PC-3 (cell line): ENCODE measurements around the gene ZNF697. TPM values are rescaled to one million over a fixed set of nuclear protein-coding genes. Genes with fewer than 3 reads are reported as not detected.

Experiments used
- ATAC-seq: fragments of 200-7000 bp; cut with Tn5 transposase; 2 replicates; pipeline ENCODE4 v1.9.1; 2020; ENCODE audit warnings: mild to moderate bottlenecking, moderate library complexity
- BruUV-seq: library from RNA; stranded (reverse); fragments of 400-500 nt; replicated peaks from 2 replicates; lab custom pipeline; 2021; lab: Mats Ljungman, UMichigan
- CTCF ChIA-PET: fragments of 300-600 bp; sonication (Branson Sonifier 250); formaldehyde crosslinking; loops from one replicate; lab custom pipeline; 2022; ENCODE audit warnings: antibody characterized with exemption; lab: Charles Lee
- POLR2A ChIA-PET: fragments of 300-600 bp; sonication (Branson Sonifier 250); formaldehyde crosslinking; loops from one replicate; lab custom pipeline; 2022; ENCODE audit warnings: antibody characterized with exemption; ENCODE audit not compliant: unreplicated experiment; lab: Charles Lee
- DNase-seq: peaks from one replicate; pipeline ENCODE4 v3.0.0-alpha.2; 2015
- H2AFZ ChIP-seq: fragments of 300-600 bp; sonication (generic); 2 replicates; pipeline ENCODE4 v1.6.0; 2016; ENCODE audit warnings: antibody characterized with exemption, low read length
- H3F3A ChIP-seq: fragments of 300-600 bp; sonication (generic); one replicate; pipeline ENCODE4 v1.6.0; 2017; ENCODE audit warnings: antibody characterized with exemption, low read length, control low read depth, mild to moderate bottlenecking; ENCODE audit not compliant: unreplicated experiment
- H3K27ac ChIP-seq: fragments of 300-600 bp; sonication (generic); 2 replicates; pipeline ENCODE4 v1.5.1; 2016; ENCODE audit warnings: mild to moderate bottlenecking, low read length
- H3K27me3 ChIP-seq: fragments of 300-600 bp; sonication (generic); 2 replicates; pipeline ENCODE4 v1.6.1; 2016; ENCODE audit warnings: low read length, mixed read lengths
- H3K36me3 ChIP-seq: fragments of 300-600 bp; sonication (generic); 2 replicates; pipeline ENCODE4 v1.6.1; 2016; ENCODE audit warnings: low read depth, mixed run types, low read length, mixed read lengths
- H3K4me1 ChIP-seq: fragments of 300-600 bp; sonication (generic); 2 replicates; pipeline ENCODE4 v1.5.1; 2016; ENCODE audit warnings: low read length; ENCODE audit not compliant: insufficient read depth
- H3K4me2 ChIP-seq: fragments of 300-600 bp; sonication (generic); 2 replicates; pipeline ENCODE4 v1.6.0; 2016; ENCODE audit warnings: low read length
- H3K4me3 ChIP-seq: fragments of 300-600 bp; sonication (generic); 2 replicates; pipeline ENCODE4 v1.5.1; 2016; ENCODE audit warnings: mild to moderate bottlenecking, low read length, mixed read lengths
- H3K79me2 ChIP-seq: fragments of 300-600 bp; sonication (generic); 2 replicates; pipeline ENCODE4 v1.6.1; 2017; ENCODE audit warnings: low read length, mixed read lengths
- H3K9ac ChIP-seq: fragments of 300-600 bp; sonication (generic); 2 replicates; pipeline ENCODE4 v1.6.0; 2016; ENCODE audit warnings: mild to moderate bottlenecking, low read length
- H3K9me2 ChIP-seq: fragments of 300-600 bp; sonication (generic); replicated peaks from 2 replicates; pipeline ENCODE4 v1.6.1; 2016; ENCODE audit warnings: mixed run types, low read length, mixed read lengths
- H3K9me3 ChIP-seq: fragments of 300-600 bp; sonication (generic); 2 replicates; pipeline ENCODE4 v1.6.1; 2016; ENCODE audit warnings: low read length, mixed read lengths
- H4K20me1 ChIP-seq: fragments of 300-600 bp; sonication (generic); 2 replicates; pipeline ENCODE4 v1.6.1; 2016; ENCODE audit warnings: low read length, mixed read lengths
- CTCF ChIP-seq: fragments of 300-600 bp; sonication (generic); conservative IDR thresholded peaks from 2 replicates; pipeline ENCODE4 v1.5.1; 2017; ENCODE audit warnings: antibody characterized with exemption, low read depth, mild to moderate bottlenecking, low read length
- EZH2 ChIP-seq: fragments of 300-600 bp; sonication (generic); IDR thresholded peaks from one replicate; pipeline ENCODE4 v1.6.1; 2017; ENCODE audit warnings: antibody characterized with exemption, mild to moderate bottlenecking, low read length; ENCODE audit not compliant: unreplicated experiment
- EZH2phosphoT487 ChIP-seq: fragments of 300-600 bp; sonication (generic); IDR thresholded peaks from 2 replicates; pipeline ENCODE4 v1.6.1; 2018; ENCODE audit warnings: mild to moderate bottlenecking, antibody characterized with exemption, low read length, borderline replicate concordance
- intact Hi-C: fragments of 100-400 bp; cut with micrococcal nuclease; formaldehyde crosslinking; loops from 2 replicates; pipeline ENCODE4 v1.9.0; 2023
- total RNA-seq: library from RNA; depleted of rRNA; stranded (reverse); fragments of >200 nt; gene quantifications from 2 replicates; pipeline ENCODE4 v1.2.3, GENCODE V29; 2014

Gene ZNF697
- total RNA-seq, 1 experiment from 2014 or later: 5.3 TPM

DNA sequence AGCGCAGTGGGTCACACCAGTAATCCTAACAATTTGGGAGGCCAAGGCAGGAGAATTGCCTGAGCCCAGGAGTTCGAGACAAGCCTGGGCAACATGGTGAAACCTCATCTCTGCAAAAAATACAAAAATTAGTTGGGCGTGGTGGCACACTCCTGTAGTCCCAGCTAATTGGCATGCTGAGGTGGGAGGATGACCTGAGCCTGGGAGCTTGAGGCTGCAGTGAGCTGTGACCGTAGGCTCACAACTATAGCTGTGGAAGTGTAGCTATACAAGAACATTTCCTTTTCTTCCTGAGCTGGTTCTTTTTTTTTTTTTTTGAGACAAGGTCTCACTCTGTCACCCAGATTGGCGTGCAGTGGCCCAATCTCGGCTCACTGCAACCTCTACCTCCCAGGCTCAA lies 19.1 kb upstream of the ZNF697 start:
- Histone ChIP-seq H3K9me3 (no peaks in the 10 kb centered on the region), H3K4me3 (no peak overlapping the region), H3K4me2 (no peak overlapping the region), H3K9ac (no peak overlapping the region), H3K9me2 (no peaks in the 10 kb centered on the region), H2AFZ (no peak overlapping the region), H3K79me2 (no peaks in the 10 kb centered on the region), H3K27ac (no peak overlapping the region), H3K36me3 (no peaks in the 10 kb centered on the region), H4K20me1 (no peaks in the 10 kb centered on the region), H3K4me1 (peaks cover 10% of the 10 kb centered on the region), H3K27me3 (no peaks in the 10 kb centered on the region), H3F3A (peaks cover under 1% of the 10 kb centered on the region)
- BruUV-seq: no TSS peak
- no peak for TF ChIP-seq EZH2
- TF ChIP-seq CTCF: no peak
- no peak for TF ChIP-seq EZH2phosphoT487
- ATAC-seq (no peak), DNase-seq (no peak)
- intact Hi-C loops: no loop called here
- POLR2A ChIA-PET: no interaction called here
- CTCF ChIA-PET: no interaction called here

- Histone ChIP-seq H3K4me1 (peaks cover 28% of the 10 kb centered on the region), H3K4me2 (no peak overlapping the region), H3K9me3 (no peaks in the 10 kb centered on the region), H3K27me3 (no peaks in the 10 kb centered on the region), H3K36me3 (no peaks in the 10 kb centered on the region), H3K79me2 (no peaks in the 10 kb centered on the region), H3K9me2 (no peaks in the 10 kb centered on the region), H4K20me1 (no peaks in the 10 kb centered on the region), H2AFZ (no peak overlapping the region), H3K9ac (no peak overlapping the region), H3F3A (no peaks in the 10 kb centered on the region), H3K27ac (no peak overlapping the region), H3K4me3 (no peak overlapping the region)
- no peak for TF ChIP-seq CTCF
- no peak for TF ChIP-seq EZH2
- TF ChIP-seq EZH2phosphoT487: no peak
- intact Hi-C loops: no loop called here
- ChIA-PET POLR2A (no interaction called here), CTCF (no interaction called here)
- no TSS peak for BruUV-seq
- DNase-seq (no peak), ATAC-seq (no peak)
Observed at GRCh38 chr1:119664067-119664466, 16.0 kb upstream of the ZNF697 start.

DNA sequence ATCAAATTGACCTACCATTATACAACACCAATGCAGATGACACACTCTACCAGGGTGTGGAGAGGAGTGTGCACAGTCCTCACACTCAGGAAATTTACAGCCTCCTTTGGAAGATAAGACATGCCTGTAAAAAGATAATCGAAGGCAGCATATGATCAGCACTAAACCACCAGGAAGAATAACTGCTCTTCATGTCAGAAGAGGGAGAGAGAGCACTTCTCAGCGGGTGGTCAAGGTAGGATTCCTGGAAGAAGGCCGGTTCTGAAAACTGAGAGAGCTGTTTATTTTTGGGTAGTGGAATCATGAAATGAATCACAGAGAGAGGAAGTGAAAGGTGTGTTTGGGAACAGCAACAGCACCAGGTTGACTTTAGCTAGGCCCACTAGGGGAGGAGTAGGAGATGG lies 14.0 kb upstream of the ZNF697 start:
- CTCF ChIA-PET: interaction anchor here (1.4 to 1.6 kb wide), 2 partner anchors 14 to 48 kb away, joined by 3 read pairs; partner anchors contain the start of gene ZNF697

More for the DNA sequence above, 14.0 kb upstream of the ZNF697 start:
- Histone ChIP-seq H3K9me3 (no peaks in the 10 kb centered on the region), H2AFZ (peak overlapping the region; percentile 41; the same call in 1 of the 2 replicates), H3K9ac (no peak overlapping the region), H3K4me1 (peaks cover 28% of the 10 kb centered on the region), H3K9me2 (no peaks in the 10 kb centered on the region), H3K4me3 (no peak overlapping the region), H4K20me1 (no peaks in the 10 kb centered on the region), H3K4me2 (no peak overlapping the region), H3K79me2 (no peaks in the 10 kb centered on the region), H3F3A (no peaks in the 10 kb centered on the region), H3K36me3 (no peaks in the 10 kb centered on the region), H3K27me3 (no peaks in the 10 kb centered on the region), H3K27ac (peak overlapping the region; percentile 6; the same call in 1 of the 2 replicates)
- DNase-seq (peak; percentile 25), ATAC-seq (peak; percentile 55)
- POLR2A ChIA-PET: interaction anchor here (0.6 kb wide), 1 partner anchor 49 kb away, joined by 4 read pairs; no protein-coding TSS in a partner anchor
- TF ChIP-seq CTCF (no peak), EZH2 (no peak), EZH2phosphoT487 (no peak)
- intact Hi-C loops: loop anchor here (1.0 kb wide), 1 partner anchor 49 kb away; no protein-coding TSS in a partner anchor
- BruUV-seq: no TSS peak
